A673 (cell line): ENCODE measurements around the gene TP53BP1. TPM values are rescaled to one million over a fixed set of nuclear protein-coding genes. Genes with fewer than 3 reads are reported as not detected.
A peak's percentile ranks its signal among the peaks of the same experiment; 100 is the strongest.
"Not testable (repeated sequence)": the region's sequence is repeated elsewhere in the genome, so short reads cannot be mapped to it uniquely, and the experiment has no call there.

ENCODE experiments used
- BruUV-seq: library from RNA; stranded (reverse); fragments of 400-500 nt; replicated peaks from 2 replicates; lab custom pipeline; 2021; lab: Mats Ljungman, UMichigan
- CTCF ChIA-PET: fragments of 300-600 bp; sonication (Branson Sonifier 250); formaldehyde crosslinking; loops from one replicate; lab custom pipeline; 2022; ENCODE audit warnings: antibody characterized with exemption; lab: Charles Lee
- POLR2A ChIA-PET: fragments of 300-600 bp; sonication (Branson Sonifier 250); formaldehyde crosslinking; loops from one replicate; lab custom pipeline; 2022; ENCODE audit warnings: antibody characterized with exemption; ENCODE audit not compliant: low non-redundant PET; lab: Charles Lee
- DNase-seq: peaks from one replicate; pipeline ENCODE4 v3.0.0-alpha.2; 2015; ENCODE audit warnings: low spot score
- H3K27ac ChIP-seq: fragments of 200-600 bp; sonication (generic); 2 replicates; pipeline ENCODE4 v1.5.1; 2016; ENCODE audit warnings: mixed run types, low read depth, mild to moderate bottlenecking, mixed read lengths, antibody characterized with exemption, low read length; ENCODE audit not compliant: poor library complexity, severe bottlenecking
- H3K27me3 ChIP-seq: fragments of 200-600 bp; sonication (generic); replicated peaks from 2 replicates; pipeline ENCODE4 v1.6.1; 2017; ENCODE audit warnings: mixed run types, low read depth, mild to moderate bottlenecking, mixed read lengths, antibody characterized with exemption, low read length; ENCODE audit not compliant: insufficient read depth, poor library complexity
- H3K36me3 ChIP-seq: fragments of 200-600 bp; sonication (generic); 2 replicates; pipeline ENCODE4 v1.6.1; 2016; ENCODE audit warnings: mixed run types, mild to moderate bottlenecking, mixed read lengths, antibody characterized with exemption, low read length; ENCODE audit not compliant: insufficient read depth, poor library complexity, severe bottlenecking
- H3K4me1 ChIP-seq: fragments of 200-600 bp; sonication (generic); 2 replicates; pipeline ENCODE4 v1.6.1; 2017; ENCODE audit warnings: mixed run types, mild to moderate bottlenecking, mixed read lengths, antibody characterized with exemption, low read length; ENCODE audit not compliant: insufficient read depth, poor library complexity, severe bottlenecking
- H3K4me3 ChIP-seq: fragments of 200-600 bp; sonication (generic); 2 replicates; pipeline ENCODE4 v1.5.1; 2016; ENCODE audit warnings: low read depth, mixed run types, mild to moderate bottlenecking, mixed read lengths, low read length; ENCODE audit not compliant: poor library complexity, severe bottlenecking
- H3K9me3 ChIP-seq: fragments of 200-600 bp; sonication (generic); 2 replicates; pipeline ENCODE4 v1.6.1; 2016; ENCODE audit warnings: mixed run types, low read depth, mild to moderate bottlenecking, mixed read lengths, antibody characterized with exemption, low read length; ENCODE audit not compliant: poor library complexity, severe bottlenecking
- EZH2 ChIP-seq: fragments of 200-600 bp; sonication (generic); IDR thresholded peaks from 2 replicates; pipeline ENCODE4 v1.6.1; 2017; ENCODE audit warnings: borderline replicate concordance, low read depth, mild to moderate bottlenecking, mixed read lengths, antibody characterized with exemption, low read length; ENCODE audit not compliant: poor library complexity, severe bottlenecking
- intact Hi-C: fragments of 100-400 bp; cut with micrococcal nuclease; formaldehyde crosslinking; loops from one replicate; pipeline ENCODE4 v1.10.0; 2022; ENCODE audit not compliant: unreplicated experiment
- total RNA-seq: library from RNA; stranded (reverse); gene quantifications from 2 replicates; pipeline ENCODE4 v1.2.3, GENCODE V29; 2021
- TF ChIP-seq, protein P1 (sequence below): fragments of 300-800, 200-600 bp; sonication (generic); conservative IDR thresholded peaks from 2 replicates; pipeline ENCODE4 v1.5.1; 2017; ENCODE audit warnings: low read depth, mild to moderate bottlenecking, antibody characterized with exemption, low read length, moderate library complexity, mixed read lengths

The TP53BP1 gene
- total RNA-seq, 1 experiment from 2014 or later = 66.0 TPM

DNA sequence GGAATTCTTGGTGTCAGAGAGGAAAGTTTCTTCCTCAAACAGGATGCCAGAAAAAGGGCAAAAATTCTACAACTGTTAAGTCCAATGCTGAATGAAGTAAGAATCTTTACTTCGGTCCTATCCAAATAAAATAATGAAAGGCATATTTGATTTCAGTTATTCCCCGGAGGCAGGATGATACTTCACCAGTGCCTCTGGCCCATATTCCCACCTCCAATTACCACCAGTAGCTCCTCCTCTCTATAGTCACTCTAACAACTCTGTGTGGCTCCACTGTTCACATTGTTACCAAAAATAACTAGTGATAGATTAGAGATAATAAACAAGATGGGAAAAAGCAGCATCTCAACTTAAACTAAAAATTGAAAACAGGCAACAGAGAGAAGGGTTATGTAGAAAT, 45.1 kb upstream of the TP53BP1 start:
- BruUV-seq = no TSS peak
- POLR2A ChIA-PET = no interaction called here
- intact Hi-C loops = no loop called here

DNA sequence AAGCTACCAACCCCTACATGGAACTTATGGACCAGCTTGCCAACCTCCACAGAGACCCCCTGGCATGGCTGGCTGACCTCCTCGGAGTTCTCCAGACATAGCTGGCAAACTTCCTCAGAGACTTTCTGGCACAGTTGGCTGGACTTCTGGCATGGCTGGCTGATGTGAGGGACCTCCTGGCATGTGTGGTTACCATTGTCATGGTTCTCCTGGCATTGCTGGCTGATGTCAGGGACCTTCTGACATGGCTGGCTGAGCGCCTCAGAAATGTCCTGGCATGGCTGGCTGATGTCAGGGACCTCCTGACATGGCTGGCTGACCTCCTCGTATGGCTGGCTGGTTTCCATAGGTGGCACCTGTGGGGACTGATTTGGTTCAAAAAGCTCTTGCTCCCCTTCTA, 41.9 kb upstream of the TP53BP1 start:
- CTCF ChIA-PET = no interaction called here
- POLR2A ChIA-PET = no interaction called here
- BruUV-seq = no TSS peak
- H3K36me3 ChIP-seq = no peaks in the 10 kb centered on the region
- intact Hi-C loops = no loop called here
- H3K4me3 ChIP-seq = no peak overlapping the region
- H3K9me3 ChIP-seq = no peaks in the 10 kb centered on the region
- no peak for TF ChIP-seq EZH2
- TF ChIP-seq, protein P1, sequence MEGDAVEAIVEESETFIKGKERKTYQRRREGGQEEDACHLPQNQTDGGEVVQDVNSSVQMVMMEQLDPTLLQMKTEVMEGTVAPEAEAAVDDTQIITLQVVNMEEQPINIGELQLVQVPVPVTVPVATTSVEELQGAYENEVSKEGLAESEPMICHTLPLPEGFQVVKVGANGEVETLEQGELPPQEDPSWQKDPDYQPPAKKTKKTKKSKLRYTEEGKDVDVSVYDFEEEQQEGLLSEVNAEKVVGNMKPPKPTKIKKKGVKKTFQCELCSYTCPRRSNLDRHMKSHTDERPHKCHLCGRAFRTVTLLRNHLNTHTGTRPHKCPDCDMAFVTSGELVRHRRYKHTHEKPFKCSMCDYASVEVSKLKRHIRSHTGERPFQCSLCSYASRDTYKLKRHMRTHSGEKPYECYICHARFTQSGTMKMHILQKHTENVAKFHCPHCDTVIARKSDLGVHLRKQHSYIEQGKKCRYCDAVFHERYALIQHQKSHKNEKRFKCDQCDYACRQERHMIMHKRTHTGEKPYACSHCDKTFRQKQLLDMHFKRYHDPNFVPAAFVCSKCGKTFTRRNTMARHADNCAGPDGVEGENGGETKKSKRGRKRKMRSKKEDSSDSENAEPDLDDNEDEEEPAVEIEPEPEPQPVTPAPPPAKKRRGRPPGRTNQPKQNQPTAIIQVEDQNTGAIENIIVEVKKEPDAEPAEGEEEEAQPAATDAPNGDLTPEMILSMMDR = no peak
- H3K27me3 ChIP-seq = no peaks in the 10 kb centered on the region
- DNase-seq = no peak
- H3K4me1 ChIP-seq = no peaks in the 10 kb centered on the region
- H3K27ac ChIP-seq = no peak overlapping the region

More for the DNA sequence above, 45.1 kb upstream of the TP53BP1 start:
- CTCF ChIA-PET = no interaction called here
- no peak overlapping the region for H3K27ac ChIP-seq
- H3K36me3 ChIP-seq = no peaks in the 10 kb centered on the region
- no peak for TF ChIP-seq EZH2
- TF ChIP-seq, protein P1 = no peak
- H3K9me3 ChIP-seq = no peaks in the 10 kb centered on the region
- H3K4me3 ChIP-seq = no peak overlapping the region
- no peak for DNase-seq
- H3K4me1 ChIP-seq = no peaks in the 10 kb centered on the region
- H3K27me3 ChIP-seq = no peaks in the 10 kb centered on the region

DNA sequence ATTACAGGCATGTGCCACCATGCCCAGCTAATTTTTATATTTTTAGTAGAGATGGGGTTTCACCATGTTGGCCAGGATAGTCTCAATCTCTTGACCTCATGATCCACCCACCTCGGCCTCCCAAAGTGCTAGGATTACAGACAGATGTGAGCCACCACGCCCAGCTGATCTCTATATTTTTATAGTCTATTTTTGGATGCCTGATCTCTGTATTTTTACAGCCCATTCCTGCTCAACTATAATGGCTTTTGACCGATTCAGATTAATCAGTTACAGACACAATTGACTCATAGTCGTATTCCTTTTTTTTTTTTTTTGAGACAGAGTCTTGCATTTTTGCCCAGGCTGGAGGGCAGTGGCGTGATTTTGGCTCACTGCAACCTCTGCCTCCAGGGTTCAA, 39.9 kb upstream of the TP53BP1 start:
- H3K4me1 ChIP-seq, BruUV-seq, H3K36me3 ChIP-seq, H3K9me3 ChIP-seq, H3K27me3 ChIP-seq, H3K27ac ChIP-seq, CTCF ChIA-PET, DNase-seq, intact Hi-C loops, H3K4me3 ChIP-seq: not testable (repeated sequence)
- POLR2A ChIA-PET = interaction anchor here (0.7 kb wide), 1 partner anchor 40 kb away, joined by 3 read pairs; no protein-coding TSS in a partner anchor

DNA sequence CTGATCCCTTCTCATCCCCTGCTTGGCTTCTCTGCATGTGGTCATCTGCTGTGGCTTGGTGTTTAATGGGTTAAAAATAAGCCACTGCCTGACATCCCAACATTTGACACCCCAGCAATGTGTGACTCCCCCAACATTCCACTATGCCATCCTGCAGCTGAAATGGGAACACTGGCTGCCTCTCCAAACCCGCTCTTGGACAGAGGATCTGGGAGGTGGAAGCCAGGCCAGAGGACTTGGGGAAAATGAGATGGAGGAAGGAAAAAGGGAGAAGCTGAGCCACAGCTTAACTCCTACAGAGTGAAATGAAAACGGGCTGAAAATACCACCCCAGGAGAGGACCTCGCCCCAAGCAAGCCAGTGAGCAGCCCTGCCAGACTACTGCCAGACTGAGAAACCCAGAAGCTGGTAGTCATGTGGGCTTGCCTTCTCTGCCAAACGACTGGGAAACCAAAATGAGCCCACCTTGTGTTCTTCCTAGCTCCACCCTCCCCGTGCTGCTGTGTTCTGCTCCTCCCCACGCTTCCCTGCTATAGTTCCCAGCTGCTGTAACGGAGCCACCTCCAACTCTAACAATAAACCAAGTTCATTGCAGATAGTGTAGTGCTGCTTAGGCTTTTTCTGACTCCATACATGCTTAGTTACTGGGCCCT, 38.2 kb upstream of the TP53BP1 start:
- CTCF ChIA-PET = no interaction called here
- no peak for DNase-seq
- H3K36me3 ChIP-seq = peaks cover 10% of the 10 kb centered on the region
- H3K9me3 ChIP-seq = no peaks in the 10 kb centered on the region
- BruUV-seq = TSS peak; percentile 34
- no peaks in the 10 kb centered on the region for H3K4me1 ChIP-seq
- no peaks in the 10 kb centered on the region for H3K27me3 ChIP-seq
- H3K27ac ChIP-seq = peak overlapping the region; percentile 25
- TF ChIP-seq, protein P1 = no peak
- no peak for TF ChIP-seq EZH2
- POLR2A ChIA-PET = interaction anchor here (0.6 kb wide), 1 partner anchor 21 kb away, joined by 4 read pairs; no protein-coding TSS in a partner anchor
- intact Hi-C loops = no loop called here
- H3K4me3 ChIP-seq = no peak overlapping the region
